ACC112 (cell line): ENCODE data around the gene ST6GAL2.

Experiments
- H2AFZ ChIP-seq: fragments of 200-600 bp; sonication (generic); one replicate; pipeline ENCODE4 v1.6.0; 2017; ENCODE audit warnings: antibody characterized with exemption, low read length; ENCODE audit not compliant: unreplicated experiment
- H3K27ac ChIP-seq: fragments of 200-600 bp; sonication (generic); 2 replicates; pipeline ENCODE4 v1.5.1; 2014; ENCODE audit warnings: low read depth, mild to moderate bottlenecking, antibody characterized with exemption, low read length, moderate library complexity
- H3K27me3 ChIP-seq: fragments of 200-600 bp; sonication (generic); 2 replicates; pipeline ENCODE4 v1.6.1; 2014; ENCODE audit warnings: mild to moderate bottlenecking, antibody characterized with exemption, low read length, moderate library complexity, mixed read lengths; ENCODE audit not compliant: insufficient read depth
- H3K36me3 ChIP-seq: fragments of 200-600 bp; sonication (generic); 2 replicates; pipeline ENCODE4 v1.6.1; 2016; ENCODE audit warnings: mild to moderate bottlenecking, antibody characterized with exemption, low read length, moderate library complexity, mixed read lengths; ENCODE audit not compliant: insufficient read depth
- H3K4me1 ChIP-seq: fragments of 200-600 bp; sonication (generic); one replicate; pipeline ENCODE4 v1.6.1; 2016; ENCODE audit warnings: low read length, mixed read lengths; ENCODE audit not compliant: insufficient read depth, unreplicated experiment, control insufficient read depth
- H3K4me3 ChIP-seq: fragments of 200-600 bp; sonication (generic); 2 replicates; pipeline ENCODE4 v1.5.1; 2014; ENCODE audit warnings: mild to moderate bottlenecking, low read depth, low read length
- H3K79me2 ChIP-seq: fragments of 200-600 bp; sonication (generic); one replicate; pipeline ENCODE4 v1.6.0; 2016; ENCODE audit warnings: low read length; ENCODE audit not compliant: control insufficient read depth, unreplicated experiment, insufficient read depth

The ST6GAL2 gene

DNA sequence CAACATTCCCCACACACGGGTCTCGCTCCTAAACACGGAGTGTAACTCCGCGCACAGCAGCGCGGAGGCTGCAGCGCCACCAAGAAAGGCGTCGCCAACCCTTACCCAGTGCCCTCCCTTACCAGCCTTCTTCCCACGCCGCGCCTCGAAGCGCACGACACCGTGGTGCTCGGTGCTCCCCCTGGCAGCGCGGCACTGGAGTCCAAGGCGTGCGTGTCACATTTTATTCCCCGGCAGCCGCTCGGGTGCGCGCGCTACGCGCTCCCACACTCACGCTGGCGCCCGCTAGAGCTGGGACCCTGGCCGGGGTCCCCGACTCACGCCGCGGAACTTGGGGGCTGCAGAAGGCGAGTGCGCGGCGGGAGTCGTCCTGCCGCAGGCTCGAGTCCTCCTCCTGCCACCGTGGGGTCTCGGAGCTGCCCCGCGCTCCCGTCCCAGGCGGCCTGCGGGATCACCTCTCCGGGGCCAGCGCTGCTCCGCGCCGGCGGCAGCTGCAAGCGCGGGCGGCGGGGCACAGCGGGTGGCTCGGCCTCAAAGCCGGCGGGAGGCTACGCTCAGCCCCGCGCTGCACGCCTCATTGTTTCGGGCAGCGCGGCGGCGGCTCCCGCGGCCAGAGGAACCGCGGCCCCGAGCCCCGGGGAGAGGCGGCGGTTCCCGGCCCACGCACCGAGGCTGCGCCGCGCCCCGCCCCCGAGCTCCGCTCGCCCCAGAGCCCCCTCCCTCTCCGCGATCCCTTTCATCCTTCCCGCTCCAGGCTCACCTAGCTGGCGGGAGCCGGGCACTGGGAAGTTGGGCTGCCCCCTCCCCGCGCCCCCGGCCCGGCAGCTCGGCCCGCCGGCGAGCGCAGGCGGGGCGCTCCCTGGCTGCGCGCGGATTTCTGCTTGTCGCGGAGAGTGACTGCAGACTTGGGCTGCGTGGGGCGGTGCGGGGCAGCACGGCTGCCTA lies at the start of gene ST6GAL2:
Gene ST6GAL2 (minus strand): TSS at position 197 of the 945 bp plus-strand sequence. CDS start 42,190 bp downstream, outside the sequence.
- peak within 1 kb of the TSS; percentile 54 for H3K4me3 ChIP-seq
- H2AFZ ChIP-seq, result no peak within 1 kb of the TSS
- H3K27ac ChIP-seq, result no peak within 1 kb of the TSS
- no peaks in the 10 kb centered on the region for H3K79me2 ChIP-seq
- H3K27me3 ChIP-seq, result peaks cover 46% of the 10 kb centered on the region
- H3K36me3 ChIP-seq, result no peaks in the 10 kb centered on the region
- H3K4me1 ChIP-seq, result no peaks in the 10 kb centered on the region

DNA sequence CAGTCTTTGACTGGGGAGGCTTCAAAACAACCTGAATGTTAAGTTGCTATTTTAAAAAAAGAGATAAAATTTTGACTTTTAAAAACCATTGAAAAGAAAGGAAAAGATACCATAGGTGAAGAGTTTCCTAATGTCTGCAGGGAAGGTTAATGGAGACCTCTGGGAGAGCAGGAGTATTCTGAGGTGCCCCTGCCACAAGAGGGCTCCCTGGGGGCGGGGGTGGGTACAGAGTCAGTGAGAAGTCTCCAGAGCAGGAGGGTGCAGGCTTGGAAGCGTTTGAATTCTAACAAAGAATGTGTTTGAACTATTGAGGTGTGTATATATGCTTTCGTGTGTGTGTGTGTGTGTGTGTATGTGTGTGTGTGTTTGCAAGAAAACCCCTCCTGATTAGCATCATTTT lies 46.7 kb upstream of the ST6GAL2 start:
- no peaks in the 10 kb centered on the region for H3K27me3 ChIP-seq
- H3K79me2 ChIP-seq, result no peaks in the 10 kb centered on the region

GRCh38 chr2:106931717-106932335 lies 45.9 kb upstream of the ST6GAL2 start:
- Histone ChIP-seq H3K4me3 (no peak overlapping the region), H3K27me3 (no peaks in the 10 kb centered on the region), H2AFZ (no peak overlapping the region), H3K36me3 (no peaks in the 10 kb centered on the region), H3K27ac (no peak overlapping the region), H3K4me1 (no peaks in the 10 kb centered on the region), H3K79me2 (no peaks in the 10 kb centered on the region)

More for the DNA sequence above, 46.7 kb upstream of the ST6GAL2 start:
- no peaks in the 10 kb centered on the region for H3K36me3 ChIP-seq
- no peak overlapping the region for H2AFZ ChIP-seq
- no peak overlapping the region for H3K27ac ChIP-seq
- H3K4me3 ChIP-seq, result no peak overlapping the region
- H3K4me1 ChIP-seq, result no peaks in the 10 kb centered on the region

DNA sequence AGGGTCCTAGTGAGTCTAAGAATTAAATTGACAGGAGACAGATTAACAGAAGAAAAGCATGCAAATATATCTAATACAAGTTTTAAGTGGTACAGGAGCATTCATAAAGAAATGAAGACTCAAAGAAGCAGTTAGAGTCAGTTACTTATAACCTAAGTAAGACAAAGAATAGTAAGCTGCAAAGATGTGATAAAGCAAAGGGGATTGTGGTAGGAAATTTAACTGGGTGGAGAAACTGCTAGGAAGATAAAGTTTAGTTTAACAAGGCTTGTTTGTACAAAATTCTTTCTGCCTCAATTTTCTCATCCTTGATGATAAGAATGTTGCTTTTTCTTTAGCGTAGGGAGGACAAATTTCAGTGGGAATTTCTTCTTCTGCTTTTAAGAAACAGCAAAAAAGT lies 35.5 kb upstream of the ST6GAL2 start:
- H2AFZ ChIP-seq, result no peak overlapping the region

DNA sequence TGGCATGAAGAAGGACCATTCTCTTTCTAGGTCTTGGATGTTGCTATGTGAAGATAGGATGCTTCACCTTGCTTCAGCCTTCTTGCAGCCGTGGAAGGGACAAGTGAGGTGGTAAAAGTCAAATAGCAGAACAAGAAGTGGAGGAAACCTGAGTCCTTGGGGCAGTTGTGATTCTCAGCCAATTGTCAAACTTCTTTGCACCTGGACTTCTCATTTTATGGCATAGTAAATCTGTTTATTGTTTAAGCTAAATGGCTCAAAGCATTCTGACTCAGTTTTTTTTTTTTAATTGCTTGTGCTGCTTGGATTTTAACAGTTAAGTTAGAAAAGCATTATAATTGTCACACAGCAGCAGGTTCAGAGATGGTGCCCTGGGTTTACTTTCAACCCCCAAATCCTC lies 33.0 kb upstream of the ST6GAL2 start:
- Histone ChIP-seq H3K4me3 (no peak overlapping the region), H3K27ac (no peak overlapping the region), H3K27me3 (no peaks in the 10 kb centered on the region), H3K4me1 (no peaks in the 10 kb centered on the region), H2AFZ (no peak overlapping the region), H3K79me2 (no peaks in the 10 kb centered on the region), H3K36me3 (no peaks in the 10 kb centered on the region)

More for the DNA sequence above, 35.5 kb upstream of the ST6GAL2 start:
- Histone ChIP-seq H3K27ac (no peak overlapping the region), H3K4me3 (no peak overlapping the region), H3K36me3 (no peaks in the 10 kb centered on the region), H3K79me2 (no peaks in the 10 kb centered on the region), H3K4me1 (no peaks in the 10 kb centered on the region), H3K27me3 (no peaks in the 10 kb centered on the region)

DNA sequence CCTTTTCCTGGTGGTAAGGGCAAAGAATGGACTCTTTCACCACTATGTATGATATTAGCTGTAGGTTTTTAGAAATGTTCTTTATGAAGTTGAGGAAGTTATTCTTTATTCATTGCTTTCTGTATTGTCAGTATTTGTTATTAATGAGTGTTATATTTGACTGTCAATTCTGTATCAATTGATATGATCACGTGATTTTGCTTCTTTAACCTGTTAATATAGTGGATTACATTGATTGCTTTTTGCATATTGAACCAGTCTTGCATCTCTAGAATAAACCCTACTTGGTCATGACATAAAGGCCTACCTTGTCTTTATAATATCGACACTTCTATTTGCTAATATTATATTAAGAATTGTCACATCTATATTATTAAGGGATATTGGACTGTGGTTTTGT lies 18.3 kb upstream of the ST6GAL2 start:
- H3K27ac ChIP-seq, result no peak overlapping the region
- H2AFZ ChIP-seq, result no peak overlapping the region
- H3K36me3 ChIP-seq, result no peaks in the 10 kb centered on the region
- H3K4me3 ChIP-seq, result no peak overlapping the region
- H3K4me1 ChIP-seq, result no peaks in the 10 kb centered on the region
- H3K27me3 ChIP-seq, result no peaks in the 10 kb centered on the region
- no peaks in the 10 kb centered on the region for H3K79me2 ChIP-seq

DNA sequence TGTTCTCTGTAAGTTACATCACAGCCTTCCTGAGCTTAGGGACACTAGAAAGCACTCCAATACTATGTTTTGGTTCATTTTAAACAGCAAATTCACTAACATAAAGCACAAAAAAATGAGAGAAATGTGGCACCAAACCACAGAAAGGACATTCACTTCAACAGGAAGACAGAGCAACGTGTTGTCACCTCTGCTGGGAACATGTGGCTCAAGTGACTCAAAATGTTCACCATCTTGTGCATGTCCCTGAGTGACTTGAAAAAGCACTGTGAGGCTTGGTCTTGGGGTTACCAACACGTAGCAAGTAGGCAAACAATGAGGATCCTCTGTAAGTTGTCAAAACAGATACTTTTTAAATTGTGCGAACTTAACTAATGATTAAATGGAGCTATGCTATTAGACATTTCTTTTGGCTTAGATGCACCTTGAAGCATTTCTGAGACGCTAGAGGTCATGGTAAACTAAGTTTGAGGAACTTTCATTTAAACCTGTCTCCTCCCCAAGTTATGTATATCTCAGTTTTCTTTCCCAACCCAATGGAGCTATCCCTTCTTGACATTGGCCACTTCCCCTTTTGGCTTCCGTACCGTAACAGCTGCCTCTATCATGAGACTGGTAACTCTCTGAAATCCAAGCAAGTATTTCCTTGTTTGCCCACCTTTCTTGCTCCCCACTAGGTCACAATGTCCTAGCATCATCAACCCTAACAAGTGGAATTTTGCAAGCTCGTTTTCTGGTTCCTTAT lies 14.0 kb upstream of the ST6GAL2 start:
- Histone ChIP-seq H3K27me3 (no peaks in the 10 kb centered on the region), H2AFZ (no peak overlapping the region), H3K36me3 (no peaks in the 10 kb centered on the region), H3K4me3 (no peak overlapping the region), H3K79me2 (no peaks in the 10 kb centered on the region), H3K4me1 (no peaks in the 10 kb centered on the region), H3K27ac (no peak overlapping the region)

DNA sequence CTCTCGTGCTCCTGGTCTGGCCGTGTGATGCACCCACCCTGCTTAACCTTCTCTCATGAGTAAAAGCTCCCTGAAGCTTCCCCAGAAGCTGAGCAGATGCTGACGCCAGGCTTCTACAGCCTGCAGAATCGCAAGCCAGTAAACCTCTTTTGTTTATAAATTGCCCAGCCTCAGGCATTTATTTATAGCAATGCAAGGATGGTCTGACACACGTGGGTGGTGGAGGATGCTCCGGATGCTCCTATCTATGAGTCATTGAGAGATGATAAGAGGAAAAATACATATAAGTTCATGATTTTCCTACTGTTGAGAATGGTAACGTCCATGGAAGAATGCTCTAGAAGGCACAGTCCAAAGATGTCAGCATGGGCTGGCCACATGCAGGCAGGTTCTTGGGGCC lies 8.6 kb upstream of the ST6GAL2 start:
- Histone ChIP-seq H3K27me3 (no peaks in the 10 kb centered on the region), H3K4me1 (no peaks in the 10 kb centered on the region), H2AFZ (no peak overlapping the region), H3K36me3 (no peaks in the 10 kb centered on the region), H3K79me2 (no peaks in the 10 kb centered on the region), H3K27ac (no peak overlapping the region), H3K4me3 (no peak overlapping the region)

- H3K36me3 ChIP-seq, result no peaks in the 10 kb centered on the region
- no peak overlapping the region for H3K4me3 ChIP-seq
- H2AFZ ChIP-seq, result no peak overlapping the region
- no peak overlapping the region for H3K27ac ChIP-seq
- no peaks in the 10 kb centered on the region for H3K79me2 ChIP-seq
- H3K27me3 ChIP-seq, result peaks cover 10% of the 10 kb centered on the region
- no peaks in the 10 kb centered on the region for H3K4me1 ChIP-seq
These were observed 6.1 kb upstream of the ST6GAL2 start for GRCh38 chr2:106892048-106892447.

DNA sequence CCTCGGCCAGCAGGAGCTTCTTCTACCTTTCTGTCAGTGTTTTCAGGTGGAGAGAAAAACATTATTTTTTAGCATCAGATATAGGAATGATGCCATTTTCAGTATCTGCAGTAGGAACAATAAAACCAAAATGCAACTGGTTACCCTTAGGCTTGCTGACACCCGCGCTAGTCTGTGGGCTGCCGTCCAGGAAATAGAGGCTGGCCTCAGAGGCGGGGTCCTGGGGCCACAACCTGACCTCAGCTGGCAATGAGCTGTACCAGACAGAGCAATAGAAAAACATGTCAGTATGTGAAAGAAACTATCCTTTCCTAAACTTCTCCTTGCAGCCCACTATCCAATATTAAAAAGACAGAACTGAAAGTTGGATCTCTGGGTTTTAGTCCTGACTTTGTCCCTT lies 4.6 kb upstream of the ST6GAL2 start:
- Histone ChIP-seq H2AFZ (no peak overlapping the region), H3K27me3 (peaks cover 23% of the 10 kb centered on the region), H3K27ac (no peak overlapping the region), H3K36me3 (no peaks in the 10 kb centered on the region), H3K4me3 (no peak overlapping the region), H3K4me1 (no peaks in the 10 kb centered on the region), H3K79me2 (no peaks in the 10 kb centered on the region)
